ENCODE data around the gene SLC43A1.
"Not testable (repeated sequence)": the region's sequence is repeated elsewhere in the genome, so short reads cannot be mapped to it uniquely, and the experiment has no call there.

The SLC43A1 gene

DNA sequence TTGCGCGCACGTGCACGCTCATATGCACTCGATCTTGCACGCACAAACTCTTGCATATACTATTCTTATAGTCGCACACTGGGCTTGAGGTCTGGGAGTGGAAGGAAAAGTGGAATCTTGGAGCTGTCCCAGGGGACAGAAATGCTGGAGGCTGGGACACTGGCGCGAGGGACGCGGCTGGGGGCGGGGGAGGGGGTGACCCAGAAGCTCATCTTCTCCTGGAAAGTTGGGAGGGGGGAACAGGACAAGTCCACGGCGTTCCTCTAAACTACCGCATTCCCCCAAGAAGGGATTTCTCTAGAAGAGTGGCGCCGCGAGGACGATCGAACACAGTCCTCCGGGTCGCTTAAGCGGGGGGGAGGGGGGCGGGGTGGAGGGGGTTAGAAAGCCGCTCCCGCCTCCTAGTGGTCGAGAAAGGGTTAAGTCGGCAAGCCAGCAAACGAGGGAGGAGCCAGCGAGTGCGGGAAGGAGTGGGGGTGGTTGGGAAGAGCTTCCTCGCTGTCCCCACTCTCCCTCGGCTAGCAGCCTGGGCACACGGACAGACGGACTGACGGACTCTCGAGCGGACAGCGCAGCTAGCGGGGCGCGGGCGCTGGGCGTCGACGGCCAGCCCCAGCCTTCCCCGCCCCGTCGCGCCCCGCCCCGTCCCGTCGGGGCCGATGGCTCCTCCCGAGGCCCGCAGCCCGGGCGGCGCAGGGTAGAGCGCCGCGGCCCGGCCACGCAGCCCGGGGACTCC lies 55.3 kb downstream of the SLC43A1 start, which contains the start of gene RTN4RL2:
TSS of gene RTN4RL2 (plus strand) at position 507 of the 736 bp plus-strand sequence. CDS start 338 bp downstream, outside the sequence.
- no peak for DNase-seq

- DNase-seq: peak; percentile 65
These were observed 56.1 kb downstream of the SLC43A1 start for GRCh38 chr11:57459164-57460021.

DNA sequence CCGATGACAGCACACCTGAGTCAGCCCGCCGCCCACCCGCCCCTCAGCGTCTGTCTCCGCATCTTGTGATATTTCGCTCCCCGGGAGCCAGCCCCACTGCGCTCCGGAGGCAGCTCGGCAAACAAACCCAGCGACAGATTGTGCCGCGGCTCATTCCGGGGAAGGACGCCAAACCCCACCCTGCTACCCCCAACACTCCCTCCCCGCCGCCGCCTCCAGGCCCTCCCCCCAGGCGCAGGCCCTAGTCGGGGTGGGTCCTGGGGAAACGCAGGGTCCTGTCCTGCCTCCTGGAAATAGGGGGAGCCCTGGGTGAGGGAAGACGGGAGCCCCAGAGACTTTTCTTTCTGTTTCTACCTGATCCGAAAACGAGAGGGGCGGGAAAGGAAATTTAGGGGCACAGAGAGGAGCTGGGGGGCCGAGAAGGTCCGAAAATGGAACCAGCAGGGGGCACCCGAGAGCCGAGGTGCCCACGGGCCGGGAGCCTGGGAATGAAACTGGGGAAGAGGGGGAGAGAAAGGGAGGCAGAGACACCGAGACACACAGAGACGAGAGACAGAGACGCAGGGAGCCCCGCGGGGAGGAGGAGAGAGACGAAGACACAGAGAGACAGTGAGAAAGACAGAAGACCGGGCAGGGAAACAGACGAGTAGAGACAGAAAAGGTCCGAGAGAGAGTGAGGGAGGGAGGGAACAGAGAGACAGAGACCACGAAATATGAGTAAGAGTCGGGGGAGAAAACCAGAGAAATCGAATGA lies 56.9 kb downstream of the SLC43A1 start:
- peak; percentile 61 for DNase-seq

- no peak for DNase-seq
These were observed 57.5 kb downstream of the SLC43A1 start for GRCh38 chr11:57458060-57458409.

DNA sequence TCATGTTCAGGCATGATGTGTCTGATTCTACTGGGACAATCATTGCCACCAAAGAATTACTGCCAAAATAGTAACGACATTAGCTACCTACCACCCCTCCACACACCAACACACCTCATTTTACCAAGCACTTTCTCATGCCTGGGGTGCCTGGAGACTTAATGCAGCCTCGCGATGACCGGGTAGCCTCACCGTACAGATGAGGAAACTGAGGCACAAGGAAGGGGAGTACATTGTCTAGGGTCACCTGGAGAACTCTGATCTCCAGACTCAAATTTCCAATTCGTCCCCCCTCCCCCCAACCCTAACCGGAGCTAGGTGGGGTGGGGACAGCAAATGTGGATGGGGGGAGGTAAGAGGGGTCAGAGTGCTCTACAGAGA lies 57.9 kb downstream of the SLC43A1 start:
- DNase-seq: no peak

DNA sequence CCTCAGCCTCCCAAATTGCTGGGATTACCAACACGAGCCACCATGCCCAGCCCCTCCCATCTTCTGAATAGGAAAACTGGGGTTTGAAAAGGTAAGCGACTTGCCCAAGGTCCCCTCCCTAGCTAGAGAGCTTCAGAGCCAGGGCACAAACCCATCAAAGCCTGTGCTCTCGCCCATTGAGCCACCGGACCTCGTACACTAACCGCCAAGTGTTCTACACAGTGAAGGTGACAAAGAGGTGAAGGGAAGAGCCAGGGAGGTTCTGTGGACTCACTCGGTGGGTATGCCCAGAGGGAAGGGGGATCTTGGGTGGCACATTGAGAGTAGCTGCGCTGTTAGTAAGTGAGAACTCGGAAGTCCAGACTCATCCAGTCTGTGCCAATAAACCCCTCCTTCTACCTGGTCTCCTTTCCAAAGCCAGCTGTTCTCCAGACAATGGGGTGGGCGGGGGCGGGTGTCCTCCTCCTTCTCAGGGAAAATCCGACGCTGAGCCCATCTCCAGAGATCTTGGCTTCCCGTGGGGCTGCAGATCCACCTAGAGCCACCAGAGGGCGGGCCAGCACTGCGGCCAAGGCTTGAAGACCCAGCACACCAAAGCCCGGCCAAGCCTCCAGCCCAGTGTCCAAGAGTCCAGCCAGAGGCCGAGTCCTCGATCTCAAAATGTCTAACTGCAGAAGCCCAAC lies 58.4 kb downstream of the SLC43A1 start:
- DNase-seq: peak; percentile 89

GRCh38 chr11:57453543-57454177 lies 61.8 kb downstream of the SLC43A1 start:
- DNase-seq: no peak

- DNase-seq: no peak
These were observed 69.4 kb downstream of the SLC43A1 start for GRCh38 chr11:57446055-57446454.

DNA sequence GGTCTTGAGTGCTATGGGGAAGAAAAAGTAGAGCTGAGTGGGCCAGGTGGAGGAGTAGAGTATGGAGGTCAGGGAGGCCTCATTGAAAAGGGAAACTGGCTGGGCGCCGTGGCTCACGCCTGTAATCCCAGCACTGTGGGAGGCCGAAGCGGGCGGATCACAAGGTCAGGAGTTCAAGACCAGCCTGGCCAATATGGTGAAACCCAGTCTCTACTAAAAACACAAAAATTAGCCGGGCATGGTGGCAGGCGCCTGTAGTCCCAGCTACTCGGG lies 70.4 kb downstream of the SLC43A1 start:
- not testable (repeated sequence) for DNase-seq

GRCh38 chr11:57444362-57445121 lies 71.0 kb downstream of the SLC43A1 start:
- DNase-seq: no peak

DNA sequence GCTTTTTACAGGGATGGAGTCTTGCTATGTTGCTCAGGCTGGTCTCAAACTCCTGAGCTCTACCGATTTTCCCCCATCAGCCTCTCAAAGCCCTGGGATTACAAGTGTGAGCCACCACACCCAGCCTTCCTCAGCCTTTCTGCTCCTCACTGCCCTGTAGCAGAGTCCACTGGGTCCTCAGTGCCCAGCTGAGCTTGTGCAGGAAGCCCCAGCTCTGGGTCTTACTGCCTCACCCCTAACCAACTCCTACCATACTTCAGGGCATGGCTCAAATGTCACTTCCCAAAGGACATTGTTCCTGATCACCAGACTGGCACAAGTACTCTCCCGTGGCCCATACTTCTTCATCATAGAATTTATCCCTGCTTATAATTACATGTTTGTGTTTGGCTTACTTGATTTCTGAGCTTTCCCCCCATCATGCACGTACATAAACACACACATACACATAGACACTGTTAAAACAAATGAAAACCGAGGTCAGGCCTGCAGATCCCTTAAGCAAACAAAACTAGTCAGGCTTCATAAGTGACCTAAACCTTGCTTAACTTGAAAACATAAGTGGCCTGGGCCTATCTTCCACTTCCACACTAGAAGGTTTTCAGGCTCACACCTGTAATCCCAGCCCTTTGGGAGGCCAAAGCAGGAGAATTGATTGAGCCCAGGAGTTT lies 74.6 kb downstream of the SLC43A1 start:
- no peak for DNase-seq

DNA sequence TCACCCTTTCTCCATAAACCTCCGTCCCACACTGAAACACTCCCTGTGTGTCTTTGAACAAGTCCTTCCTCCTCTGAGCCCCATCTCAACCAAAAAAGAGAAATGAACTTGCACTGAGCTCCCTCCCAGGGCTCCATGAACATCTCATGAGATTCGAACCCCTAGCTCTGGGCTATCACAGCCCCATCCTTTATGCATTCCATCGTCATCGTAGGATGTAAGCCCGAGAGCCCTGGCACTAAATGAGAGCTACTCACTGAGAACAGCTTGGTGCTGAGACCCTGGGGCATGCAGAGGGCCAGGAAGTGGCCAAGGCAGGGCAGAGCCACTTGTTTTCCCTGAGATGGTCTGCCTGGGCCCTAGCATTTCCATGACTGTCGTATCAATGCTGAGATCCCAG lies 75.7 kb downstream of the SLC43A1 start:
- DNase-seq: no peak

- DNase-seq: no peak
These were observed 76.9 kb downstream of the SLC43A1 start for GRCh38 chr11:57438345-57439285.

- DNase-seq: no peak
These were observed 79.5 kb downstream of the SLC43A1 start for GRCh38 chr11:57436031-57436430.

DNA sequence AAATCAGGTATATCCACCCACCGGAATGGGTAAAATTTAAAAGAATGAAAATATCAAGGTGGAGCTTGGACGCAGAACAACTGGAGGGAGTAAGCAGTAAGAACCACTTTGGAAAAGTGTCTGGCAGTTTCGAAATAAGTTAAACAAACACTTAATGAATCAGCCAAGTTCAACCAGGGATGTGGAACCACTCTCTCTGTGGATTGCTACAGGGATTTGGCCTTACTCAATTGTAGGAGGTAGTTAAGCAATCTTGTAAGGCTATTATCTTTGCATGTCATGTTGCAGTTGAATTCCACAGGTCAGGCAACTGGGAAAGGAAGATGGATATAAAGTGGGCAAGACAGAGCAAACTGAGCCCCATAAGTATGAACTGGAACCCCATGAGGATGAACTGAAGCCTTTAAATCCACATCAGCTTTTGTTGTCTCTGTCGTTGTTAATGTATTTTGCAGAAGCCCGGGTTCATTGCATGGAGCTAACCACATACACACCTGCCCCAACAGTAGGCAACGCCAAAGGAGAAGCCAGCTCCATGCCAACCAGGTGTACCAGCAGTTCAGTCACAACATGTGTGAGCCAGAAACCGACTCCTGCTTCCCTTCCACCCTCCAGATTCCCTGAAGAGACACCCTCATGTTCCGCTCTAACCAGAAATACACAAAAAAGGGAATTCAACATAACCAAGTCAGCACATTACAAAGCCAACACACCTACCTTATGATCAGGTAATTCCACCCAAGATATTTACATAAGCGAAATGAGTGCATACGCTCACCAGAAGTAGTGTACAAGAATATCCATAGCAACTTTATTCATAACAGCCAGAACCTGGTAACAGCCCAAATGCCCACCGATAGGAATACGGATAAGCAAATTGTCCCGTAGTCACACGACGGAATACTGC lies 80.6 kb downstream of the SLC43A1 start:
- DNase-seq: no peak

All from KG1 (cell line).